ENCODE results near the gene SYNE1.

Gene SYNE1

GRCh38 chr6:152180601-152181000, 456.6 kb downstream of the SYNE1 start:
- Histone ChIP-seq H3K4me2 (no peak overlapping the region), H3K4me3 (no peak overlapping the region), H4K20me1 (no peaks in the 10 kb centered on the region), H3K27ac (no peak overlapping the region), H3K9me3 (replicated peaks in 1 of 11) (no peaks in the 10 kb centered on the region), H3K27me3 (no peaks in the 10 kb centered on the region), H3K9ac (no peak overlapping the region), H3K4me1 (peaks cover 11 to 18% (median 17%) of the 10 kb centered on the region in 10 experiments), H3K36me3 (peaks cover 4 to 60% (median 13%) of the 10 kb centered on the region in 11 experiments; a peak in 17 of 22 replicates)
- no peak for TF ChIP-seq Cebpa-rat (IDR thresholded peaks at IDR 0.05)

GRCh38 chr6:152176268-152176667, 460.9 kb downstream of the SYNE1 start:
- Histone ChIP-seq H3K9ac (no peak overlapping the region), H3K27me3 (no peaks in the 10 kb centered on the region), H4K20me1 (no peaks in the 10 kb centered on the region), H3K9me3 (replicated peaks in 1 of 11) (peaks cover 0 to 9% (median 0%) of the 10 kb centered on the region in 11 experiments; a peak in 5 of 22 replicates), H3K27ac (no peak overlapping the region), H3K4me2 (no peak overlapping the region), H3K4me1 (peaks cover 0 to 11% (median 7%) of the 10 kb centered on the region in 10 experiments; a peak in 7 of 20 replicates), H3K4me3 (no peak overlapping the region), H3K36me3 (peaks cover 14 to 78% (median 28%) of the 10 kb centered on the region in 11 experiments; a peak in 20 of 22 replicates)
- no peak for TF ChIP-seq Cebpa-rat (IDR thresholded peaks at IDR 0.05)

GRCh38 chr6:152173957-152174356, 463.2 kb downstream of the SYNE1 start:
- Histone ChIP-seq H3K27ac (no peak overlapping the region; a peak in 1 of 22 replicates), H3K4me3 (no peak overlapping the region), H3K36me3 (peaks cover 26 to 71% (median 34%) of the 10 kb centered on the region in 11 experiments; a peak in 20 of 22 replicates), H3K27me3 (no peaks in the 10 kb centered on the region), H3K4me2 (peak overlapping the region in 2 of 11 experiments; percentile 14 to 36; a peak in 4 of 22 replicates), H4K20me1 (no peaks in the 10 kb centered on the region), H3K9me3 (replicated peaks in 1 of 11) (peaks cover 0 to 19% (median 8%) of the 10 kb centered on the region in 11 experiments; a peak in 9 of 22 replicates), H3K9ac (no peak overlapping the region), H3K4me1 (peaks cover 0 to 11% (median 7%) of the 10 kb centered on the region in 10 experiments; a peak in 7 of 20 replicates)
- no peak for TF ChIP-seq Cebpa-rat (IDR thresholded peaks at IDR 0.05)

GRCh38 chr6:152173321-152173720, 463.8 kb downstream of the SYNE1 start:
- H3K4me1 ChIP-seq, result peaks cover 0 to 16% (median 7%) of the 10 kb centered on the region in 10 experiments; a peak in 7 of 20 replicates
- no peak overlapping the region for H3K9ac ChIP-seq
- no peaks in the 10 kb centered on the region for H3K27me3 ChIP-seq
- no peaks in the 10 kb centered on the region for H4K20me1 ChIP-seq
- H3K36me3 ChIP-seq, result peaks cover 26 to 64% (median 34%) of the 10 kb centered on the region in 11 experiments; a peak in 20 of 22 replicates
- no peak overlapping the region for H3K4me3 ChIP-seq
- TF ChIP-seq Cebpa-rat (IDR thresholded peaks at IDR 0.05), result no peak
- H3K4me2 ChIP-seq, result no peak overlapping the region
- H3K9me3 ChIP-seq (replicated peaks in 1 of 11), result peaks cover 0 to 19% (median 8%) of the 10 kb centered on the region in 11 experiments; a peak in 9 of 22 replicates
- H3K27ac ChIP-seq, result no peak overlapping the region

- H3K4me3 ChIP-seq, result no peak overlapping the region
- no peaks in the 10 kb centered on the region for H3K27me3 ChIP-seq
- H3K4me2 ChIP-seq, result no peak overlapping the region
- no peak for TF ChIP-seq Cebpa-rat (IDR thresholded peaks at IDR 0.05)
- peaks cover 0 to 19% (median 8%) of the 10 kb centered on the region in 11 experiments; a peak in 9 of 22 replicates for H3K9me3 ChIP-seq (replicated peaks in 1 of 11)
- peaks cover 0 to 17% (median 7%) of the 10 kb centered on the region in 10 experiments; a peak in 7 of 20 replicates for H3K4me1 ChIP-seq
- no peaks in the 10 kb centered on the region for H4K20me1 ChIP-seq
- H3K9ac ChIP-seq, result no peak overlapping the region
- no peak overlapping the region for H3K27ac ChIP-seq
- peaks cover 21 to 55% (median 29%) of the 10 kb centered on the region in 11 experiments; a peak in 20 of 22 replicates for H3K36me3 ChIP-seq
Observed at GRCh38 chr6:152170702-152171667, 466.2 kb downstream of the SYNE1 start.

GRCh38 chr6:152170313-152170701, 466.9 kb downstream of the SYNE1 start:
- peaks cover 0 to 19% (median 8%) of the 10 kb centered on the region in 11 experiments; a peak in 9 of 22 replicates for H3K9me3 ChIP-seq (replicated peaks in 1 of 11)
- no peak overlapping the region for H3K9ac ChIP-seq
- H3K36me3 ChIP-seq, result peaks cover 15 to 55% (median 26%) of the 10 kb centered on the region in 11 experiments; a peak in 20 of 22 replicates
- no peaks in the 10 kb centered on the region for H4K20me1 ChIP-seq
- peaks cover 0 to 17% (median 7%) of the 10 kb centered on the region in 10 experiments; a peak in 7 of 20 replicates for H3K4me1 ChIP-seq
- H3K27ac ChIP-seq, result no peak overlapping the region
- H3K4me2 ChIP-seq, result no peak overlapping the region
- H3K27me3 ChIP-seq, result no peaks in the 10 kb centered on the region
- H3K4me3 ChIP-seq, result no peak overlapping the region
- no peak for TF ChIP-seq Cebpa-rat (IDR thresholded peaks at IDR 0.05)

GRCh38 chr6:152167641-152168603, 469.2 kb downstream of the SYNE1 start:
- Histone ChIP-seq H3K27ac (peak overlapping the region in 1 of 11 experiments; percentile 1; a peak in 2 of 22 replicates), H4K20me1 (no peaks in the 10 kb centered on the region), H3K4me3 (no peak overlapping the region), H3K4me1 (peaks cover 0 to 6% (median 0%) of the 10 kb centered on the region in 10 experiments; a peak in 1 of 20 replicates), H3K36me3 (peaks cover 9 to 53% (median 23%) of the 10 kb centered on the region in 11 experiments; a peak in 16 of 22 replicates), H3K9ac (no peak overlapping the region), H3K9me3 (replicated peaks in 1 of 11) (peaks cover 0 to 13% (median 8%) of the 10 kb centered on the region in 11 experiments; a peak in 8 of 22 replicates), H3K4me2 (peak overlapping the region in 2 of 11 experiments; percentile 1 to 29; a peak in 3 of 22 replicates), H3K27me3 (no peaks in the 10 kb centered on the region)
- no peak for TF ChIP-seq Cebpa-rat (IDR thresholded peaks at IDR 0.05)

- Histone ChIP-seq H3K9ac (no peak overlapping the region), H3K27me3 (no peaks in the 10 kb centered on the region), H3K4me3 (no peak overlapping the region), H3K9me3 (replicated peaks in 1 of 11) (peaks cover 0 to 13% (median 8%) of the 10 kb centered on the region in 11 experiments; a peak in 8 of 22 replicates), H3K4me2 (no peak overlapping the region), H3K36me3 (peaks cover 9 to 46% (median 23%) of the 10 kb centered on the region in 11 experiments; a peak in 16 of 22 replicates), H3K4me1 (peaks cover 0 to 6% (median 0%) of the 10 kb centered on the region in 10 experiments; a peak in 1 of 20 replicates), H4K20me1 (no peaks in the 10 kb centered on the region), H3K27ac (no peak overlapping the region)
- no peak for TF ChIP-seq Cebpa-rat (IDR thresholded peaks at IDR 0.05)
Observed at GRCh38 chr6:152166897-152167296, 470.3 kb downstream of the SYNE1 start.

Measured in BLaER1 treated with 17β-estradiol and CSF1 and Interleukin-3, amounts not matched to agents 10 nM and 100 nM (cell line).